Measurements from ENCODE around the gene ZNF417.
"Not testable (repeated sequence)": the region's sequence is repeated elsewhere in the genome, so short reads cannot be mapped to it uniquely, and the experiment has no call there.

The ZNF417 gene

DNA sequence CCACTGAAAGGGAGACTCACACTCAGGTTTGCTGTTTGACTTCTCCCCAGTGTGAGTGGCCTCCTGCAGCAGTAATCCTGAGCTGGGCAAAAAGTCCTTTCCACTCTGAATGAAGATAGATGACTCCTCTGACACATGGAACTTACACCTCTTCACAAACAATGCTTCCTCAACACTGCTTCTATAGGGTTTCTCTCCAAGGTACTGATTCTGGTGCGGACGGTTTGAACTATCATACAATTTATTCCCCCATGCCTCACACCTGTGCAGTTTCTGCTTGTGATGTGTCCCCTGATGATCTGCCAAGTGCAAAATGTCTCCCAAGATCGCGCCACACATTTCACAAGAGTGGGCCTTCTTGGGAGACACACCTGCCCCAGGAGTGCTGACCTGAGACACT is 11.2 kb upstream of the ZNF417 start:
- TF ChIP-seq, protein P1, sequence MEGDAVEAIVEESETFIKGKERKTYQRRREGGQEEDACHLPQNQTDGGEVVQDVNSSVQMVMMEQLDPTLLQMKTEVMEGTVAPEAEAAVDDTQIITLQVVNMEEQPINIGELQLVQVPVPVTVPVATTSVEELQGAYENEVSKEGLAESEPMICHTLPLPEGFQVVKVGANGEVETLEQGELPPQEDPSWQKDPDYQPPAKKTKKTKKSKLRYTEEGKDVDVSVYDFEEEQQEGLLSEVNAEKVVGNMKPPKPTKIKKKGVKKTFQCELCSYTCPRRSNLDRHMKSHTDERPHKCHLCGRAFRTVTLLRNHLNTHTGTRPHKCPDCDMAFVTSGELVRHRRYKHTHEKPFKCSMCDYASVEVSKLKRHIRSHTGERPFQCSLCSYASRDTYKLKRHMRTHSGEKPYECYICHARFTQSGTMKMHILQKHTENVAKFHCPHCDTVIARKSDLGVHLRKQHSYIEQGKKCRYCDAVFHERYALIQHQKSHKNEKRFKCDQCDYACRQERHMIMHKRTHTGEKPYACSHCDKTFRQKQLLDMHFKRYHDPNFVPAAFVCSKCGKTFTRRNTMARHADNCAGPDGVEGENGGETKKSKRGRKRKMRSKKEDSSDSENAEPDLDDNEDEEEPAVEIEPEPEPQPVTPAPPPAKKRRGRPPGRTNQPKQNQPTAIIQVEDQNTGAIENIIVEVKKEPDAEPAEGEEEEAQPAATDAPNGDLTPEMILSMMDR (IDR thresholded peaks at IDR 0.05; ENCODE audit: low read depth, low read length) = no peak
- H3K4me3 ChIP-seq (replicated peaks in 1 of 2; ENCODE audit: low read depth in 2 of 2, low read length in 2 of 2) = no peak overlapping the region
- DNase-seq (ENCODE audit: low read depth in 2 of 2) = no peak

DNA sequence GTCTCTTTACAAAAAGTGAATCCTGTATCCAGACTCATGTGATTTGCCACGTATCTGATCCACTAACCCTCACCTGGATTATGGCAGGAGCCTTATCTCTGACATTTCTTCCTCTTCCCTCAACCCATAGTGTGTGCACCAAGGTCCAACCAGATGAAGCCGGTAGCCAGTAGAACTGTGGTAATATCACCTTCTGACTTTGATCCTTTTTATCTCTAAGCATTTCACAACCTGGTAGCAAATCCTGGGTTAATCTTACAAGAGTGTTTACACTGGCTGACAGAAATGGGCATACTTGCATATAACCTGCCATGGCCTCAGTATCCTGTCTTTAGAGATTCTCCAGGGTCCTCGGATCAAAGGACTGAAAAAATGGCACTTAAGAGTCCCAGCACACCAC is 1.9 kb downstream of the ZNF417 start:
- DNase-seq (ENCODE audit: low read depth in 2 of 2) = no peak
- TF ChIP-seq, protein P1 (IDR thresholded peaks at IDR 0.05; ENCODE audit: low read depth, low read length) = no peak
- H3K4me3 ChIP-seq (replicated peaks in 1 of 2; ENCODE audit: low read depth in 2 of 2, low read length in 2 of 2) = no peak overlapping the region

DNA sequence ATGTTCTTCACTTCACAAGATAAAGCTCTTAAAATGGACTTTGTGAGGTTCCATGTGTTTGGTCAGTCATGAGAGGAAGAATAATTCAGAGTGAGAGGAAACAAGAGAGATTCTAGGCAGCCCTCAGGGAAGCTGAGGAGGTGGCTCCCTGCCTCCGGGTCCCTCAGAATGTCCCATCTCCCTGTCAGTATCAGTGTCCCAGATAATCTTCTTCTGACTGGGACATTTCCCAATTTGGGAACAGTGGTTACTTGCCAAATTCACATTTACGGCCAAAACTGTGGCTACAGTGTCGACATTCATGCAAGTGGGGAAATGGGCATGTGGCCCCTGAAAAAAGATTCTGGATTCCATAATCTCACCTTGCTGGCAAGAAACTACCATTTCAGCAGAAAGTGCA is 9.0 kb downstream of the ZNF417 start:
- DNase-seq (ENCODE audit: low read depth in 2 of 2) = no peak
- TF ChIP-seq, protein P1 (IDR thresholded peaks at IDR 0.05; ENCODE audit: low read depth, low read length) = no peak
- no peak overlapping the region for H3K4me3 ChIP-seq (replicated peaks in 1 of 2; ENCODE audit: low read depth in 2 of 2, low read length in 2 of 2)

DNA sequence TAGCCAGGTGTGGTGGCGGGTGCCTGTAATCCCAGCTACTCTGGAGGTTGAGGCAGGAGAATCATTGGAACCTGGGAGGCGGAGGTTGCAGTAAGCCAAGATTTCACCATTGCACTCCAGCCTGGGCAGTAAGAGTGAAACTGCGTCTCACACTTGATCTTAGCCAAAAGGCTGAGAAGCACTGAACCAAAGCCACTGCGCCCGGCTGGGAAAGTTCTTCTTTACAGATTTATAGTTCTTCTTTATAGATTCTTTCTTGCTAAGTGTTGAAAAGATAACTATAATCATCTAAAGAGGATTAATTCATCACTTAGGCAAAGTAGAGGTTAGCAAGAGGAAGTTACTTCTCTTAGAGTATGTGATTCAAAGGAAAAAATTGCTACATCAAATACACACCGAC is 11.1 kb downstream of the ZNF417 start:
- TF ChIP-seq, protein P1 (IDR thresholded peaks at IDR 0.05; ENCODE audit: low read depth, low read length) = no peak
- no peak overlapping the region for H3K4me3 ChIP-seq (replicated peaks in 1 of 2; ENCODE audit: low read depth in 2 of 2, low read length in 2 of 2)
- no peak for DNase-seq (ENCODE audit: low read depth in 2 of 2)

DNA sequence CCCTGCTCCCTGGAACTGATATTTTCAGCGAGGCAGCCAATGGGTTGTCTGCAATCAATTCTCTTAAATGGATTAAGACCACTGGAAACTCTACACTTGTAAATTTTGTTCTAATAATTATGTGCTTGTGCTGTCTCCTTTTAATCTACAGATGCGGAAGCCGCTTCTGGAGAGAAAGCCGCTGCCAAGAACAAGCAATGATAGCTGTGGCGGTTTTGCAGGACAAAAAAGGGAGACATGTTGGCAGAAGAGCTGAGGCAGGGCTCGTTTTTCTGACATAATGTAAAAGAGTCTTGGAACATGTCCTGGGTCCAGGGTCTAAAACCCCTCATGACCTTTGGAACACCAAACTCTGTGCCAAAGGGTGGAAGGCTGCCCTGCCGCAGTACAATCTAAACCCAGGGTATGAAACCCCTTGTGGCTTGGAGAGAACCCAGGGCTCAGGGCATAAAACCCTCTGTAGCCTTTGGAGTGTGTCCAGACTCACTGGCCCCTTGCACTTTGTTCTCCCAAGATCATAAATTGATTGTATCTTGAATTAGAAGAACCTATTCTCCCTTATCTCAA is 12.7 kb downstream of the ZNF417 start:
- TF ChIP-seq, protein P1 (IDR thresholded peaks at IDR 0.05; ENCODE audit: low read depth, low read length) = no peak
- DNase-seq (ENCODE audit: low read depth in 2 of 2) = no peak
- no peak overlapping the region for H3K4me3 ChIP-seq (replicated peaks in 1 of 2; ENCODE audit: low read depth in 2 of 2, low read length in 2 of 2)

DNA sequence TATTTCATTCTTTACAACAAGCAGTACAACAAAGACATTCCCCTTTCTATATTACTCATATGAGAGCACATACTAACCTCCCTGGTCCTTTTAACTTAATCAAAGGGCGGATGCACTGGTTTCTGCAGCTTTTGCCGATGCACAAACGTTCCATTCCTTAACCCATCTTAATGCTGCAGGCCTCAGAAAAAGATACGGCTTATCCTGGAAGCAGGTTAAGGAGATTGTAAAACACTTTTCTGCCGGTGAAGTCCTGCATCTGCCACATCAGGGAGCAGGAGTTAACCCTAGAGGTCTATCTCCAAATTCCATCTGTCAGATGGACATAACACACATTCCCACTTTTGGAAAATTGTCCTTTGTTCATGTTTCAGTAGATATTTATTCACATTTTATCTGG is 16.1 kb downstream of the ZNF417 start:
- no peak overlapping the region for H3K4me3 ChIP-seq (replicated peaks in 1 of 2; ENCODE audit: low read depth in 2 of 2, low read length in 2 of 2)
- DNase-seq (ENCODE audit: low read depth in 2 of 2) = no peak
- TF ChIP-seq, protein P1 (IDR thresholded peaks at IDR 0.05; ENCODE audit: low read depth, low read length) = no peak

DNA sequence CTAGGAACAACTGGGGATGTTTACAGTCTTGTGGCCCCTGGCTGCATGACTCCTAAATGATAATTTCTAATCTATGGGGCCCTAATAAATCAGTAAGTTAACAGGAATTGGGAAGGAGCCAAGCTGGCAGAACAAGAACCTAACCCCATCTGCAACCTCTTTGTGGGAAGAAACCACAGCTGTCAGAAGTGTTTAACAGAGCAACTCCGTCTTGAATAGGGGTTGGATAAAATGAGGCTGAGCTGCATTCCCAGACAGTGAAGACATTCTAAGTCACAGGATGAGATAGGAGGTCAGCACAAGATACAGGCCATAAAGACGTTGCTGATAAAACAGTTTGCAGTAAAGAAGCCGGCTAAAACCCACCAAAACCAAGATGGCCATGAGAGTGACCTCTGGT is 25.7 kb downstream of the ZNF417 start:
- H3K4me3 ChIP-seq (replicated peaks in 1 of 2; ENCODE audit: low read depth in 2 of 2, low read length in 2 of 2) = not testable (repeated sequence)
- peak; percentile 59 to 65 for DNase-seq (ENCODE audit: low read depth in 2 of 2)
